Subcutaneous abdominal adipose tissue (tissue), 5 donors: ENCODE data around the gene RCAN2.
"Not testable (repeated sequence)": the region's sequence is repeated elsewhere in the genome, so short reads cannot be mapped to it uniquely, and the experiment has no call there.

Experiments used
- H3K27ac ChIP-seq: one replicate; pipeline ENCODE4 v1.7.0; 2013; ENCODE audit warnings: low read depth, mild to moderate bottlenecking, inconsistent platforms, low read length, moderate library complexity
- H3K27me3 ChIP-seq, 5 donors: one replicate each; pipeline ENCODE4 v1.7.0; 2013; ENCODE audit warnings: low read length in 5 of 5, inconsistent platforms in 1 of 5; ENCODE audit not compliant: control insufficient read depth in 5 of 5, insufficient read depth in 4 of 5
- H3K36me3 ChIP-seq, 5 donors: one replicate each; pipeline ENCODE4 v1.7.0; 2013; ENCODE audit warnings: low read length in 5 of 5; ENCODE audit not compliant: control insufficient read depth in 5 of 5, insufficient read depth in 5 of 5
- H3K4me1 ChIP-seq, 5 donors: one replicate each; pipeline ENCODE4 v1.7.0; 2013; ENCODE audit warnings: low read length in 5 of 5, mild to moderate bottlenecking in 3 of 5, moderate library complexity in 1 of 5; ENCODE audit not compliant: control insufficient read depth in 5 of 5, insufficient read depth in 5 of 5
- H3K4me3 ChIP-seq, 5 donors: one replicate each; pipeline ENCODE4 v1.7.0; 2013; ENCODE audit warnings: low read length in 5 of 5, low read depth in 1 of 5
- H3K9ac ChIP-seq, 5 donors: one replicate each; pipeline ENCODE4 v1.7.0; 2013; ENCODE audit warnings: low read length in 5 of 5, mild to moderate bottlenecking in 4 of 5, moderate library complexity in 3 of 5
- H3K9me3 ChIP-seq, 5 donors: one replicate each; pipeline ENCODE4 v1.7.0; 2013; ENCODE audit warnings: low read length in 5 of 5; ENCODE audit not compliant: control insufficient read depth in 5 of 5
- donor health status: healthy.
- donor health status: healthy.
- donor health status: healthy.
- donor health status: healthy.
- donor health status: healthy.

Gene RCAN2

DNA sequence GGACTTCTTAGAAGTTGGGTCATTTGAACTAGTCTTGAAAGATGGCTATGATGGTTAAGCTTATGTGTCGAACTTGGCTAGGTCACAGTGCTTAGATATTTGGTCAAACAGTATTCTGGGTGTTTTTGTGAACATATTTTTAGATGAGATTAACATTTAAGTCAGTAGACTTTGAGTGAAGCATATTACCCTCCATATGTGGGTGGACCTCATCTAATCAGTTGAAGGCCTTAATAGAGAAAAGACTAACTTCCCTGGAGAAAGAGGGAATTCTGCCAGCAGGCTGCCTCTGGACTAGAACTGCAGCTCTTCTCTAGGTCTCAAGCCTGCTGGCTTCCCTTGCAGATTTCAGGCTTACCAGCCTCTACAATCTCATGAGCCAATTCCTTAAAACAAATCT is 76.9 kb downstream of the RCAN2 start:
- Histone ChIP-seq H3K9me3 (no peaks in the 10 kb centered on the region), H3K36me3 (no peaks in the 10 kb centered on the region), H3K27me3 (no peaks in the 10 kb centered on the region), H3K27ac (no peak overlapping the region), H3K4me1 (peaks cover 0 to 5% (median 0%) of the 10 kb centered on the region in 5 donors), H3K9ac (no peak overlapping the region), H3K4me3 (no peak overlapping the region)

DNA sequence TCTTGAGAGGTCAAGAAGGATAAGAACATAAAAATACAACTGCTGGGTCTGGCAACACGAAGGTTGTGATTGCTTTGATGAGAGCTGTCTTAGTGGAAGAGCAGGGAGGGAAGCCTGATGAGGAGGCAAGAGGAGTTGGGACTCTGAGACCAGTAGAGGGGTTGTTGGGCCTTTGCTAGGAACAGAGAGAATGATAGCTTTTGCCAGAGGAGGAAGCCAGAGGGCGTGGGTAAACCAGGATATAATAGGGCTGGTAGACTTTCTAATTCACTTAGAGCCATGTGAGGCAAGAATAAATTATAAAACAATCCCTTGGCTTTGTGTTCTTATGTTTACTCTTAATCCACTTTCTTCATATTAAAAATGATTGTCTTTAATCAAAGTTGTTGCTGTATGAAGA is 78.6 kb downstream of the RCAN2 start:
- no peaks in the 10 kb centered on the region for H3K27me3 ChIP-seq
- no peaks in the 10 kb centered on the region for H3K9me3 ChIP-seq
- H3K36me3 ChIP-seq = no peaks in the 10 kb centered on the region
- no peak overlapping the region for H3K9ac ChIP-seq
- no peak overlapping the region for H3K27ac ChIP-seq
- no peak overlapping the region for H3K4me3 ChIP-seq
- H3K4me1 ChIP-seq = peaks cover 0 to 11% (median 8%) of the 10 kb centered on the region in 5 donors

DNA sequence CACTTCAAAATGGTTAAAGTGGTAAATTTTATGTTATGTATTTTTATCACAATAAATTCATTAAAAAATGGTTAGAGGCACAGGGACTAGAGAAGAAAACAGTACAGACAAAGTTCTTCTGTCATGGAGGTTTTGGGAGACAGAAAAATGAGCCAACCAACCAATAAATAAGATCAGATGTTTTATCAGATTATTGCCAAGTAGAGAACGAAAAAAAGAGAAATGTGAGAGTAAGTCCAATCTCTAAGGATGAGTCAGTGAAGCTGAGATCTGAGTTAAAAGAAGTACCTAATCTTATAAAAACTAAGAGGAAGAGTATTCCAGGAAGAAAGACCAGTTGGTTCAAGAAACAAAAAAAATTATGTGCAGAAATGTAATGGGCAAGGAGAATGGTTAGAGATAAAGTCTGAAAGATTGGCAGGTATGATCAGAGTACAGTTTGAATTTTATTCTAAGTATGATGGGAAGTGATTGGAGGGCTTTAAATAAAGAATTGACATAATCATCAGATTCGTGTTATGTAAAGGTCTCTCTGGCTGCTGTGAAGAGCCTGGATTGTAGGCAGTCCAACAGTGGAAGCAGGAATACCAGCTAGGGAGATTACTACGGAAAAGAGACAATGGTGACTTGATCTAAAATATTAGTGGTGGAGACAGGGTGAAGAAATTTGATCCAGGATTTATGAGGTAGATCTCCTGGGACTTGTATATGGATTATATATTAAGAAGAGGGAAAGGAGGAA is 79.6 kb downstream of the RCAN2 start:
- H3K4me3 ChIP-seq = no peak overlapping the region
- H3K4me1 ChIP-seq = peaks cover 0 to 21% (median 16%) of the 10 kb centered on the region in 5 donors
- H3K36me3 ChIP-seq = no peaks in the 10 kb centered on the region
- H3K27ac ChIP-seq = no peak overlapping the region
- H3K9me3 ChIP-seq = no peaks in the 10 kb centered on the region
- no peaks in the 10 kb centered on the region for H3K27me3 ChIP-seq
- no peak overlapping the region for H3K9ac ChIP-seq

DNA sequence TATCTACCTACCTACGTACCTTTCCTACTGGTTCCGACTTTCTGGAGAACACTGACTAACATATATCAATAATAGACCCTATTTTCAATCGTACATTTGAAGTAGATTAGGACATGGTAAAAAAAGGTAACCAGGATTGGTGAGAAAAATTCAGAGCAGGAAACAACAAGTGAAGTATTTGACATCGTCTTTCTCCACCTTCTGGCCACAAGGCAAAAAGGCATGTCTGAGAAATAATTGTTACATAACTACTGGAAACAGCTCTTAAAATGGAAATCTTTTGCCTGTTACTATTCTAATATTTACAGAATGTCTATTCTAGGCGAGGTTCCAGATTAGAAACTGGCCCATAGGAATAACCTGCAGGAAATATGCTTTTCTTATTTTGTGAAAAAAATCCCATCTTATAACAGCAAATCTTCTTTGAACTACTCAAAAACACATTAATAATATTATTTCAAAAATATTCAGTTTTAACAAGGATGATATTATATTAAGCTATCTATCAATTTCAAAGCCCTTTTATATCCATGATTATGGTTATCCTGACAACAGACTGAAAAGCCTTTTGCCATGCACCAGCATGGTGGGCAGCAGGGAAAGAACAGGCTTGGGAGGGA is 80.8 kb downstream of the RCAN2 start:
- Histone ChIP-seq H3K27ac (no peak overlapping the region), H3K9me3 (no peaks in the 10 kb centered on the region), H3K4me3 (no peak overlapping the region), H3K27me3 (no peaks in the 10 kb centered on the region), H3K4me1 (peaks cover 0 to 21% (median 16%) of the 10 kb centered on the region in 5 donors), H3K36me3 (no peaks in the 10 kb centered on the region), H3K9ac (no peak overlapping the region)

DNA sequence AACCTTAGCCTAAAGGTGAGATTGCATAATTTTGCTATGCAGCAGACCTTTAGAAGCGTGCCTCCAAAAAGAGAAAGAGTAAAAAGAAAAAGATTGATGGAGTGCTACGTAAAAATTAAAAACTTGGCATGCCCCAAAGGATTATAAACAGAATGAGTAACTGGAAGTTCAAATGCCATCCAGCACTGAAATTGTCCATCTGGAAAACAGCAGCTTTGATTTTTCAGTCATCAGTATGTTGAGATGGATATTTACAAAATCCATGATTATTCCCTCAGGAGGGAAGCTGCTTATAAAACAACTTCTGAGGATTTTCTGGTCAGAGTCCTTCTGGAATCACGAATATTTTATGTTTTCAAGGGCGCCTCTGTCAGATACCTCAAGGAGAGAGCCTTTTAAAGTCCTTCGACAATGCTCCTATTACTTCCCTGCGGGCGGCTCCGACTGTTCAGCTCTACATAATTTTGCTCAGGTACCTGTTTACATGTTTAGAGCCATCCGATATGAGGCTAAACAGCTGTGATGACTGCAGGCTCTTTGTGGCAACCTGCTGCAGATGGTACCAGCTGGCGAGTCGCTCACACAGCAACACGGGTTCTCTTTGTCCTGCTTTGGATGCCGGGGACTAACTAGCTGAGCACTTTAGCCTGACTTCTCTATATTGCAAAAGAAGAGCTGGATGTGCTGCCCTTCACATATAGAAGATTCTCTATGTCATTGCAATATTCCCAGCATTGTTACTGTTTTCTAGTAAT is 83.3 kb downstream of the RCAN2 start:
- Histone ChIP-seq H3K9ac (no peak overlapping the region), H3K27ac (peak overlapping the region; percentile 34), H3K36me3 (no peaks in the 10 kb centered on the region), H3K4me3 (no peak overlapping the region), H3K4me1 (peaks cover 0 to 21% (median 16%) of the 10 kb centered on the region in 5 donors), H3K27me3 (no peaks in the 10 kb centered on the region), H3K9me3 (no peaks in the 10 kb centered on the region)

DNA sequence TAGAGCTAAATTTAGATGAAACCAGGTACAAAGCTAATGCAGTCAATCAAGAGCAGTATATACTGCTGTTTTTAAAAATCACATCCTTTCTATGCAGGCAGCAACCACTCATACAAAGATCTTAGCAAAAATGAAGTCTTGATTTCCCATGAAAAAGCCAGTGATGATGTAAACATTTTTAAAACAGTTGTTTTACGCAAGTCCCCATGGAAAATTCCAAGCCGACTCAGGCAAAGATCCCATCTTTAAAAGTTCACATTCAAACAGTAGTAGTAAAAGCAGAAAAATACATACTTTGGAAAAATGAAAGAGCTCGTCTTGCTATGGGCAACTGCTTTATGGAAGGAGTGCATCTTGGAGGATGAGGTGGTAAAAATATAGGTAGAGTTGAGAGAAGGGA is 84.0 kb downstream of the RCAN2 start:
- peak overlapping the region in 1 of 5 donors; percentile 1 for H3K9ac ChIP-seq
- H3K36me3 ChIP-seq = no peaks in the 10 kb centered on the region
- no peak overlapping the region for H3K4me3 ChIP-seq
- peaks cover 0 to 21% (median 16%) of the 10 kb centered on the region in 5 donors for H3K4me1 ChIP-seq
- peak overlapping the region; percentile 34 for H3K27ac ChIP-seq
- H3K27me3 ChIP-seq = no peaks in the 10 kb centered on the region
- H3K9me3 ChIP-seq = no peaks in the 10 kb centered on the region

DNA sequence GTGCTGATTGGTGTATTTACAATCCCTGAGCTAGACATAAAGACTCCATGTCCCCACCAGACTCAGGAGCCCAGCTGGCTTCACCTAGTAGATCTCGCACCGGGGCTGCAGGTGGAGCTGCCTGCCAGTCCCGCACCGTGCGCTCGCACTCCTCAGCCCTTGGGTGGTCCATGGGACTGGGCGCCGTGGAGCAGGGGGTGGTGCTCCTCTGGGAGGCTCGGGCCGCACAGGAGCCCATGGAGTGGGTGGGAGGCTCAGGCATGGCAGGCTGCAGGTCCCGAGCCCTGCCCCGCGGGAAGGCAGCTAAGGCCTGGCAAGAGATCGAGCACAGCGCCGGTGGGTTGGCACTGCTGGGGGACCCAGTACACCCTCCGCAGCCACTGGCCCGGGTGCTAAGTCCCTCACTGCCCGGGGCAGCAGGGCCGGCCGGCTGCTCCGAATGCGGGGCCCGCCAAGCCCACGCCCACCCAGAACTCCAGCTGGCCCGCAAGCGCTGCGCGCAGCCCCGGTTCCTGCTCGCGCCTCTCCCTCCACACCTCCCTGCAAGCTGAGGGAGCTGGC is 85.5 kb downstream of the RCAN2 start:
- peaks cover 0 to 20% (median 16%) of the 10 kb centered on the region in 5 donors for H3K4me1 ChIP-seq
- H3K9ac ChIP-seq, H3K4me3 ChIP-seq, H3K27me3 ChIP-seq, H3K9me3 ChIP-seq, H3K36me3 ChIP-seq, H3K27ac ChIP-seq: not testable (repeated sequence)

DNA sequence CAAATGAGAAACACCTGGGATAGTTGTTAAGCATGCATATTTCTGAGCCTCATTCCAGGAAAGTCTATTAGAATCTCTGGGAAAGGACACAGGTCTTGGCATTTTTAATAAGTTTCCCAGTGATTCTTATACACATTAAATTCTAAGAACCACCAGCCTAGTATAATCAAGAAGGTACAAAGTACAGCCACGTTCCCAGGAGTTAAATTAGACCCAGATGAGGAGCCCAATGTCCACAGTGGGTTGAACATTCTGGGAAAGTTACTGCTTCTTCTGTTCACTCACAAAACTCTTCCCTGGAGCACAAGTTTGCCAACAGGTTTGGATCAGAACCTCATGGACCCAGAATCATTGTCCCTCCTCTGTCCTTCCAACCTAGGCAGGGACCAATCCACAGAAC is 90.4 kb downstream of the RCAN2 start:
- no peaks in the 10 kb centered on the region for H3K36me3 ChIP-seq
- H3K4me1 ChIP-seq = no peaks in the 10 kb centered on the region
- no peaks in the 10 kb centered on the region for H3K9me3 ChIP-seq
- H3K9ac ChIP-seq = no peak overlapping the region
- no peaks in the 10 kb centered on the region for H3K27me3 ChIP-seq
- no peak overlapping the region for H3K4me3 ChIP-seq
- no peak overlapping the region for H3K27ac ChIP-seq

DNA sequence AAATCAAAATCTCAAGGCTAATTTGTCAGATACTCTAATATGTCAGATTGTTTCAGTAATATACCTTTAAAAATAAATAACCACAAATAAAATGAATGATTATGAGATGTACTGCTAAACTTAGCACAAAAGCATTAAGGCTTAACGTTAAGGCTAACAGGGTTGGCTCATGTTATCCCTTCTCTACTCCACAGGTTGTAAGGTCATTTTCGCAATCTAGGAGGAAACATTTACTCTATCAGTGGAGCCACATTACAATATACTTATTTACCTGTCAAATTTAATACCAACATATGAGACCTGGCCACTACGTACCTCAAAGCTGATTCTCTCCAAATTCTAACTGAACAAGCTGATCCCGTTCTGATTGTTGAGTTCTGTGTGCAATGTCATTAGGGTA is 95.7 kb downstream of the RCAN2 start:
- Histone ChIP-seq H3K36me3 (no peaks in the 10 kb centered on the region), H3K27me3 (no peaks in the 10 kb centered on the region), H3K27ac (no peak overlapping the region), H3K9ac (no peak overlapping the region), H3K4me3 (no peak overlapping the region), H3K4me1 (no peaks in the 10 kb centered on the region), H3K9me3 (no peaks in the 10 kb centered on the region)

DNA sequence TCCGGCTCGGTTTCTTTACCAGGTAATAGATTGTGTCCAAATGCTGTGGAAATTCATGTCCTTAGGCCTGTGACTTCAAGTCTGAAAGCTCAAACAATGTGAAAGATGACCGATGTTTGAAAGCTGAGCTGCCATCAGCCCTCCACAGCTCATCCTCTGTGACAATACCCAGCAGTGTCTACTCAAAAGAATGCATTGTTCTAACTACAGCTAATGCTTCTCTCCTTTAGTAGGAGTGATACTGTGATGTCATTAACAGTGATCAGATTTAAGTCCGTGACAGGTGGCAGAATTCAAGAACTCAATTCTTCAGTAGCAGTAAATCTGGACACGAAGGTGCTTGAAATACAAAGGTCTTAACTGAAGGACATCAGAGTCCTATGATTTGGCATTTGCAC is 97.3 kb downstream of the RCAN2 start:
- H3K9me3 ChIP-seq = no peaks in the 10 kb centered on the region
- no peaks in the 10 kb centered on the region for H3K36me3 ChIP-seq
- no peak overlapping the region for H3K4me3 ChIP-seq
- H3K27me3 ChIP-seq = no peaks in the 10 kb centered on the region
- H3K27ac ChIP-seq = no peak overlapping the region
- no peak overlapping the region for H3K9ac ChIP-seq
- no peaks in the 10 kb centered on the region for H3K4me1 ChIP-seq
